ENCODE results near the gene MGME1. TPM values are rescaled to one million over a fixed set of nuclear protein-coding genes. Genes with fewer than 3 reads are reported as not detected.
"Not testable (repeated sequence)": the region's sequence is repeated elsewhere in the genome, so short reads cannot be mapped to it uniquely, and the experiment has no call there.

The MGME1 gene
- polyA plus RNA-seq, 4 donors = 10.5 to 41.5 (median 14.0) TPM

DNA sequence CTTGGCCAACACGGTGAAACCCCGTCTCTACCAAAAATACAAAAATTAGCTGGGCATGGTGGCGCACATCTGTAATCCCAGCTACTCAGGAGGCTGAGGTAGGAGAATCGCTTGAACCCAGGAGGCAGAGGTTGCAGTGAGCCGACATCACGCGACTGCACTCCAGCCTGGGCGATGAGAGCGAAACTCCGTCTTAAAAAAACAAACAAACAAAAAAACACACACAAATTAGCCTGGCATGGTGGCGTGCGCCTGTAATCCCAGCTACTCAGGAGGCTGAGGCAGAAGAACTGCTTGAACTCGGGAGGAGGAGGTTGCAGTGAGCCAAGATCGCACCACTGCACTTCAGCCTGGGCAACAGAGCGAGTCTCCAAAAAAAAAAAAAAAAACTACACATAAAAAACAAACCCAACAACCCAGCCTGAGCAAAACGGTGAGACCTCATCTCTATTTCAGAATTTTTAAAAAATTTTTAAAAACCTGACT is 8.4 kb upstream of the MGME1 start:
- Histone ChIP-seq H3K4me1 (ENCODE audit: control insufficient read depth in 3 of 3, insufficient read depth in 2 of 3, low read depth in 1 of 3, low read length in 2 of 3) (peaks cover 21 to 72% (median 38%) of the 10 kb centered on the region in 3 donors), H3K36me3 (ENCODE audit: control insufficient read depth in 3 of 3, insufficient read depth in 2 of 3, low read depth in 1 of 3, low read length in 3 of 3) (peaks cover 0 to 20% (median 5%) of the 10 kb centered on the region in 3 donors), H3K27ac (ENCODE audit: low read depth in 1 of 3, low read length in 2 of 3) (peak overlapping the region in 2 of 3 donors; percentile 43 to 55)
- not testable (repeated sequence) for H3K4me3 ChIP-seq (ENCODE audit: low read depth in 1 of 3, low read length in 3 of 3); DNase-seq; H3K9me3 ChIP-seq (ENCODE audit: control insufficient read depth in 2 of 2, insufficient read depth in 1 of 2, low read depth in 1 of 2, low read length in 1 of 2); FAIRE-seq; H3K27me3 ChIP-seq (ENCODE audit: control insufficient read depth in 3 of 3, insufficient read depth in 3 of 3, low read length in 3 of 3)
- WGBS, 3 donors = 80 to 86% (median 84%) methylated on average over 16 of the region's 16 CpGs

DNA sequence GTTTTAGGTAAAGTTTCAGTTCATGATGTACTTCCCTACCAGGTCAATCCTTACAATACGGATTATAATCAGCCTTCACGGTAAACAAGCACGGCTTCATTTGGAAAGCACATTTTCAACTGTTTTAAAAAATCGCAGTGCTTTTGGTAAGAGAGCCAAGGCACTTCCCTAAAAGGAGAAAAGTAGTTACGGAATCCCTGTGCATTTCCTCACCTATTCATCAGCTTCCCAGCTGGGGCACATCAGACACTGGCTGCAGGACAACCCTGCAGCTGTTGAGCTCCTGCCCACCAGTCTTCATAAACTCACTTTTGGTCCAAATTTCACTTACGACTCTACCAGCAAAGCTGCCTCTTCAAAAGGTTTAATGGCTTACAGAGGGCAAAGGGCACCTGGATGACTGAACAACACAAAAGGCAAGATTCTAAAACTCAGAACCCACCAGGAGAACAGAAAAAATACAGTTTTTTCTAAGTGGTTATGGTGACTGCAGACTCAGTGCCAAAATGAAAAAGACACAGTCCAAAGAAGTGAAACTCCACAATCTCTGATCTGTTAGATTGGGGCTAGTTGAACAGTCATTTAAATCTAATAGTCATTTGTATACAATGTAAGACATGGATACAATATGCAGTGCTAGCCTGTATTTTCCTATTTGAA is 7.8 kb upstream of the MGME1 start:
- Histone ChIP-seq H3K9me3 (ENCODE audit: control insufficient read depth in 2 of 2, insufficient read depth in 1 of 2, low read depth in 1 of 2, low read length in 1 of 2) (no peaks in the 10 kb centered on the region), H3K4me1 (ENCODE audit: control insufficient read depth in 3 of 3, insufficient read depth in 2 of 3, low read depth in 1 of 3, low read length in 2 of 3) (peaks cover 21 to 74% (median 38%) of the 10 kb centered on the region in 3 donors), H3K27ac (ENCODE audit: low read depth in 1 of 3, low read length in 2 of 3) (peak overlapping the region; percentile 27 to 55 (median 45)), H3K36me3 (ENCODE audit: control insufficient read depth in 3 of 3, insufficient read depth in 2 of 3, low read depth in 1 of 3, low read length in 3 of 3) (peaks cover 0 to 16% (median under 1%) of the 10 kb centered on the region in 3 donors), H3K27me3 (ENCODE audit: control insufficient read depth in 3 of 3, insufficient read depth in 3 of 3, low read length in 3 of 3) (no peaks in the 10 kb centered on the region), H3K4me3 (ENCODE audit: low read depth in 1 of 3, low read length in 3 of 3) (no peak overlapping the region)
- FAIRE-seq (no peak), DNase-seq (peak; percentile 53 to 70)
- 9 to 23% (median 20%) methylated on average over 6 of the region's 6 CpGs for WGBS, 3 donors

DNA sequence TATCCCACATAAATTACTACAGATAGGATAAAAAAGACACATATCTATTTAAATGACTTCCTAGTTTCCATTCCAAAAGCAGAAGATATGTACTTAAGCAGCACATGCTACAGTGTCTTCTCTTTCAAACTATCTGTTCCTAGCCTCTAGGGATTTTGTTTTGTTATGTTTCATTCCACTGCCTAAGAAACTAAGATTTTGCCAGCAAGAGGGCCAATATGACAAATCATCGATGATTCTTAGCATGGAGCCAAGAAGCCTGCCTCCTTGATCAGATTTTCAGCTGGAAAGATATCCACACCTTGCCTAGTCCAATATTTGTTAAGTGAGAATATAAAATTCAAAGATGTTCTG is 7.3 kb upstream of the MGME1 start:
- peak overlapping the region; percentile 32 to 55 (median 41) for H3K27ac ChIP-seq (ENCODE audit: low read depth in 1 of 3, low read length in 2 of 3)
- WGBS, 3 donors = 3 to 36% (median 16%) methylated on average over 1 of the region's 1 CpG
- H3K9me3 ChIP-seq (ENCODE audit: control insufficient read depth in 2 of 2, insufficient read depth in 1 of 2, low read depth in 1 of 2, low read length in 1 of 2) = no peaks in the 10 kb centered on the region
- DNase-seq (no peak), FAIRE-seq (no peak)
- H3K4me3 ChIP-seq (ENCODE audit: low read depth in 1 of 3, low read length in 3 of 3) = no peak overlapping the region
- peaks cover 21 to 74% (median 38%) of the 10 kb centered on the region in 3 donors for H3K4me1 ChIP-seq (ENCODE audit: control insufficient read depth in 3 of 3, insufficient read depth in 2 of 3, low read depth in 1 of 3, low read length in 2 of 3)
- peaks cover 0 to 12% (median 0%) of the 10 kb centered on the region in 3 donors for H3K36me3 ChIP-seq (ENCODE audit: control insufficient read depth in 3 of 3, insufficient read depth in 2 of 3, low read depth in 1 of 3, low read length in 3 of 3)
- H3K27me3 ChIP-seq (ENCODE audit: control insufficient read depth in 3 of 3, insufficient read depth in 3 of 3, low read length in 3 of 3) = no peaks in the 10 kb centered on the region

DNA sequence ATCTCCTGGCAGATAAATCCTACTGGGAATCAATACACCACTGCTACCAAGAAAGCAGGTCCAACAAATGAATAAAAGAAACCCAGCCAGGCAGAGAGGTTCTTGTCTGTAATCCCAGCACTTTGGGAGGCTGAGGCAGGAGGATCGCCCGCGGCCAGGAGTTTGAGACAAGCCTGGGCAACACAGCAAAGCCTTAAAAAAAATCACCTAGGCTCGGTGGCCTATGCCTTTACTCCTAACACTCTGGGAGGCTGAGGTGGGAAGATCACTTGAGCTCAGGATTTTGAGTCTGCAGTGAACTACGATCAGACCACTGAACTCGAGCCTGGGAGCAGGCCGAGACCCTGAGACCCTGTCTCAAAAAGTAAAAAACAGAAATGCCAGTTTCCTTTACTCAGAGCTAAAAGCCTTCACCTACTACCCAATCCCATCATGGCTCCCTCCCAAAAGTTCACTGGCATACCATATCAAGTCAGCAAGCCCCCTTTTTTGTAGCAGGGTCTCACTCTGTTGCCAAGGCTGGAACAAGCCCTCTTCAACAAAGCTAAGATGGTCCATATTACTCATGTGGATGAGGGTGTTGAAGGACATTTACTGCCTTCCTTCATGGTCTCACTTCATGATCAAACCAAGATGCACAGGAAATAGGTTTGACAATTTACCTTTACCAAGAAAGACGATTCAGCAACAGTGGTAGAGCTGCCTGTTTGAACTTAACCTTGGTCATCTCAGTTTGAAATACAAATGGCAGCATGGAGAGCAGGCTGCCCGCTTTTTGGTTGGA is 5.5 kb upstream of the MGME1 start:
- Histone ChIP-seq H3K9me3 (ENCODE audit: control insufficient read depth in 2 of 2, insufficient read depth in 1 of 2, low read depth in 1 of 2, low read length in 1 of 2) (no peaks in the 10 kb centered on the region), H3K27ac (ENCODE audit: low read depth in 1 of 3, low read length in 2 of 3) (peak overlapping the region in 2 of 3 donors; percentile 27 to 39), H3K4me1 (ENCODE audit: control insufficient read depth in 3 of 3, insufficient read depth in 2 of 3, low read depth in 1 of 3, low read length in 2 of 3) (peaks cover 21 to 62% (median 34%) of the 10 kb centered on the region in 3 donors), H3K27me3 (ENCODE audit: control insufficient read depth in 3 of 3, insufficient read depth in 3 of 3, low read length in 3 of 3) (no peaks in the 10 kb centered on the region), H3K4me3 (ENCODE audit: low read depth in 1 of 3, low read length in 3 of 3) (no peak overlapping the region), H3K36me3 (ENCODE audit: control insufficient read depth in 3 of 3, insufficient read depth in 2 of 3, low read depth in 1 of 3, low read length in 3 of 3) (peaks cover 0 to 11% (median 0%) of the 10 kb centered on the region in 3 donors)
- WGBS, 3 donors = 77 to 84% (median 78%) methylated on average over 9 of the region's 9 CpGs
- no peak for FAIRE-seq
- no peak for DNase-seq

DNA sequence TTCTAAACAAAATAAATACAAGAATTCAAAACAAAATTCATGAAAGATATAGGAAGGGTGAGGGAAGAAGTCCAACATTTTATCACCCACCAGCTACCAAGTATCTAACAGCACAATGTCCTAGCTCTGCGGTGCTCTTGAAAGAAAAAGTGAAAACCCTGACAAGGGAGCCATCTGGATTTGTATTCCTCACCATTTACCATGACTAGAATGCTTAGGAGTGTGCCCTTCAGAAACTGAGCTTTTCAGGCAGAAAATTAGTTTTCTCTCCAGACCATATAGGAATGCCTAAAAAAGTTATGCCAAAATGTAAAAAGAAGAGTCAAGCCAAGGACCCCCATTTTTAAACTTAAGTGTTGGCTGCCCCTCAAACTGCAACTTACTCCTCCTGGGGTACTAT is 4.7 kb upstream of the MGME1 start:
- Histone ChIP-seq H3K27ac (ENCODE audit: low read depth in 1 of 3, low read length in 2 of 3) (peak overlapping the region in 2 of 3 donors; percentile 33 to 99), H3K9me3 (ENCODE audit: control insufficient read depth in 2 of 2, insufficient read depth in 1 of 2, low read depth in 1 of 2, low read length in 1 of 2) (no peaks in the 10 kb centered on the region), H3K27me3 (ENCODE audit: control insufficient read depth in 3 of 3, insufficient read depth in 3 of 3, low read length in 3 of 3) (no peaks in the 10 kb centered on the region), H3K36me3 (ENCODE audit: control insufficient read depth in 3 of 3, insufficient read depth in 2 of 3, low read depth in 1 of 3, low read length in 3 of 3) (peaks cover 0 to 11% (median 0%) of the 10 kb centered on the region in 3 donors), H3K4me1 (ENCODE audit: control insufficient read depth in 3 of 3, insufficient read depth in 2 of 3, low read depth in 1 of 3, low read length in 2 of 3) (peaks cover 16 to 56% (median 34%) of the 10 kb centered on the region in 3 donors), H3K4me3 (ENCODE audit: low read depth in 1 of 3, low read length in 3 of 3) (no peak overlapping the region)
- FAIRE-seq (no peak), DNase-seq (no peak)
- WGBS, 3 donors = 65 to 75% (median 71%) methylated on average over 1 of the region's 1 CpG

DNA sequence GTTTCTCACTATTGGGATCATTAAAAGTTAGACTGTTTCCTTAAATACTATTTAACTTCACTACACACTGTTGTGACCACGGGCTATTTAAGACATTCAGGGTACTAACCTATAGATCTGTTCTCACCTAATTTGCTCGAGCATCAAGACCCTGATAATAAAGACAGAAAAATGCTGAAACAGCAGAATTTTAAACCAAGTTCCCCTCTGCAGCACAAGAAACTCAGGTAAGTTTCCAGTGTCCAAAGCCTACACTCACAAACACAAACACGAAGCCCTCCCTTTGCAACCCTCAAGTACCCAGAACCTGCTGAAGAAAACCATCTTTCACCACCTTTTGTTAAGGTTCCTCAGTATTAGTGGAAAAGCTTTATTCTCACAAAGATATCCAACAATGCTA is 4.2 kb upstream of the MGME1 start:
- peaks cover 0 to 11% (median 0%) of the 10 kb centered on the region in 3 donors for H3K36me3 ChIP-seq (ENCODE audit: control insufficient read depth in 3 of 3, insufficient read depth in 2 of 3, low read depth in 1 of 3, low read length in 3 of 3)
- FAIRE-seq (no peak), DNase-seq (no peak)
- H3K27me3 ChIP-seq (ENCODE audit: control insufficient read depth in 3 of 3, insufficient read depth in 3 of 3, low read length in 3 of 3) = no peaks in the 10 kb centered on the region
- peaks cover 15 to 50% (median 34%) of the 10 kb centered on the region in 3 donors for H3K4me1 ChIP-seq (ENCODE audit: control insufficient read depth in 3 of 3, insufficient read depth in 2 of 3, low read depth in 1 of 3, low read length in 2 of 3)
- WGBS, 3 donors = 39 to 55% (median 43%) methylated on average over 3 of the region's 3 CpGs
- no peaks in the 10 kb centered on the region for H3K9me3 ChIP-seq (ENCODE audit: control insufficient read depth in 2 of 2, insufficient read depth in 1 of 2, low read depth in 1 of 2, low read length in 1 of 2)
- H3K4me3 ChIP-seq (ENCODE audit: low read depth in 1 of 3, low read length in 3 of 3) = no peak overlapping the region
- H3K27ac ChIP-seq (ENCODE audit: low read depth in 1 of 3, low read length in 2 of 3) = peak overlapping the region; percentile 1 to 99 (median 91)

DNA sequence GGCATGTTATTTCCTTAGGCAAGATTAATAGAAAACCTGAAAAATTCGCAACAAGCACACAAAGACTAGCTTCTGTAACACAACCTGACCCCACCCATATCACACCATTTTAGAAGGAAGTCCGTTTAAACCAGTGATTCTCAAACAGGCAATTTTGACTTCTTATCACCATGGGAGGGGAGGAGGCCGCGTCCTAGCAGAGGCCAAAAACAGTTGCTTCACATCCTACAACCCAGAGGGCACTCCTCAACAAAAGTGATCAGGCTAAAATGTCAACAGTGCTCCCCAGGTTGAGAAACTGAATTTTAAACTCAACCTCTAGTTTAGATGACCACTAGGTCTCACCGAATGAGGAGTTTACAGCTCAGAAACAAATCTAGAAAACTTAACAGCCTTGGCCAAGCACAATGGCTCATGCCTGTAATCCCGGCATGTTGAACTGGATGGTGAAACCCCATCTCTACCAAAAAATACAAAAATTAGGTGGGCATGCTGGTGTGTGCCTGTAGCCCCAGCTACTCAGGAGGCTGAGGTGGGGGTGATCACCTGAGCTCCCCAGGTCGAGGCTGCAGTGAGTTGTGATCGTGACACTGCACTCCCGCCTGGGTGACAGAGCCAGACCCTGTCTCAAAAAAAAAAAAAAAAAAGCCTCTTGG is 3.6 kb upstream of the MGME1 start:
- DNase-seq = peak; percentile 31 to 47
- FAIRE-seq = no peak
- peak overlapping the region in 2 of 3 donors; percentile 39 to 77 for H3K4me3 ChIP-seq (ENCODE audit: low read depth in 1 of 3, low read length in 3 of 3)
- H3K4me1 ChIP-seq (ENCODE audit: control insufficient read depth in 3 of 3, insufficient read depth in 2 of 3, low read depth in 1 of 3, low read length in 2 of 3) = peaks cover 15 to 45% (median 34%) of the 10 kb centered on the region in 3 donors
- peaks cover 0 to 11% (median 0%) of the 10 kb centered on the region in 3 donors for H3K36me3 ChIP-seq (ENCODE audit: control insufficient read depth in 3 of 3, insufficient read depth in 2 of 3, low read depth in 1 of 3, low read length in 3 of 3)
- 16 to 37% (median 19%) methylated on average over 9 of the region's 9 CpGs for WGBS, 3 donors
- no peaks in the 10 kb centered on the region for H3K9me3 ChIP-seq (ENCODE audit: control insufficient read depth in 2 of 2, insufficient read depth in 1 of 2, low read depth in 1 of 2, low read length in 1 of 2)
- peak overlapping the region; percentile 91 to 99 (median 95) for H3K27ac ChIP-seq (ENCODE audit: low read depth in 1 of 3, low read length in 2 of 3)
- H3K27me3 ChIP-seq (ENCODE audit: control insufficient read depth in 3 of 3, insufficient read depth in 3 of 3, low read length in 3 of 3) = no peaks in the 10 kb centered on the region

All from small intestine (tissue), 7 donors.